IMR-90 (cell line): ENCODE results near the gene NMNAT3. TPM values are rescaled to one million over a fixed set of nuclear protein-coding genes. Genes with fewer than 3 reads are reported as not detected.

Source experiments
- ATAC-seq: fragments of 200-7000 bp; cut with Tn5 transposase; 2 replicates; pipeline ENCODE4 v1.9.1; 2020; ENCODE audit warnings: low read depth, mild to moderate bottlenecking, moderate library complexity
- BruUV-seq: library from RNA; stranded (reverse); fragments of 400-500 nt; replicated peaks from 2 replicates; lab custom pipeline; 2021; lab: Mats Ljungman, UMichigan
- CTCF ChIA-PET: fragments of 300-600 bp; formaldehyde crosslinking; extraction: SDS; loops from one replicate; lab custom pipeline; 2021; ENCODE audit warnings: antibody characterized with exemption; lab: Yijun Ruan, JAX
- POLR2A ChIA-PET: fragments of 300-600 bp; sonication (Branson Sonifier 250); formaldehyde crosslinking; loops from one replicate; lab custom pipeline; 2022; ENCODE audit warnings: antibody characterized with exemption; ENCODE audit not compliant: unreplicated experiment; lab: Charles Lee
- DNase-seq: peaks from one replicate; pipeline ENCODE4 v3.0.0; 2013
- H2AFZ ChIP-seq: replicated peaks from 2 replicates; pipeline ENCODE3; 2013; ENCODE audit warnings: low read length, mild to moderate bottlenecking; ENCODE audit not compliant: poor library complexity
- H2AK5ac ChIP-seq: 2 replicates; pipeline ENCODE4 v1.6.1; 2013; ENCODE audit warnings: low read depth, low read length, inconsistent platforms
- H2AK9ac ChIP-seq: replicated peaks from 2 replicates; pipeline ENCODE3; 2013; ENCODE audit warnings: mild to moderate bottlenecking, low read depth, low read length, moderate library complexity; ENCODE audit not compliant: poor library complexity
- H2BK120ac ChIP-seq: 2 replicates; pipeline ENCODE4 v1.6.1; 2013; ENCODE audit warnings: low read depth, low read length, inconsistent platforms
- H2BK15ac ChIP-seq: 3 replicates; pipeline ENCODE4 v1.6.1; 2013; ENCODE audit warnings: low read depth, low read length, inconsistent platforms
- H2BK20ac ChIP-seq: 2 replicates; pipeline ENCODE4 v1.6.1; 2013; ENCODE audit warnings: low read depth, mild to moderate bottlenecking, inconsistent platforms, low read length, moderate library complexity
- H2BK5ac ChIP-seq: 2 replicates; pipeline ENCODE4 v1.6.1; 2013; ENCODE audit warnings: mild to moderate bottlenecking, low read depth, low read length, inconsistent platforms; ENCODE audit not compliant: poor library complexity, severe bottlenecking
- H3K14ac ChIP-seq: replicated peaks from 2 replicates; pipeline ENCODE4 v1.6.1; 2013; ENCODE audit warnings: low read depth, low read length, inconsistent platforms
- H3K18ac ChIP-seq: 2 replicates; pipeline ENCODE4 v1.6.1; 2013; ENCODE audit warnings: low read depth, low read length, control low read depth
- H3K23ac ChIP-seq: 2 replicates; pipeline ENCODE4 v1.6.1; 2013; ENCODE audit warnings: low read depth, low read length, inconsistent platforms
- H3K27ac ChIP-seq: 2 replicates; pipeline ENCODE4 v1.5.1; 2013; ENCODE audit warnings: mild to moderate bottlenecking, control low read depth, low read length; ENCODE audit not compliant: insufficient read depth
- H3K27me3 ChIP-seq: 2 replicates; pipeline ENCODE4 v1.6.1; 2013; ENCODE audit warnings: low read length; ENCODE audit not compliant: control insufficient read depth, insufficient read depth
- H3K36me3 ChIP-seq: 2 replicates; pipeline ENCODE4 v1.6.1; 2013; ENCODE audit warnings: low read length, mixed read lengths; ENCODE audit not compliant: control insufficient read depth, insufficient read depth
- H3K4ac ChIP-seq: 2 replicates; pipeline ENCODE4 v1.6.1; 2013; ENCODE audit warnings: low read depth, low read length, inconsistent platforms
- H3K4me1 ChIP-seq: 2 replicates; pipeline ENCODE4 v1.6.1; 2013; ENCODE audit warnings: low read length, mixed read lengths; ENCODE audit not compliant: control insufficient read depth, insufficient read depth
- H3K4me2 ChIP-seq: 2 replicates; pipeline ENCODE4 v1.6.1; 2013; ENCODE audit warnings: low read depth, mild to moderate bottlenecking, control low read depth, low read length, moderate library complexity
- H3K4me3 ChIP-seq: 2 replicates; pipeline ENCODE4 v1.5.1; 2013; ENCODE audit warnings: low read depth, mild to moderate bottlenecking, control low read depth, low read length, moderate library complexity; ENCODE audit not compliant: insufficient read depth
- H3K56ac ChIP-seq: 2 replicates; pipeline ENCODE4 v1.6.1; 2013; ENCODE audit warnings: low read length, inconsistent platforms; ENCODE audit not compliant: insufficient read depth; ENCODE audit errors: extremely low read depth
- H3K79me1 ChIP-seq, 2 experiments: 2 replicates each; pipeline ENCODE4 v1.6.1; 2013; ENCODE audit warnings: low read length in 2 of 2, inconsistent platforms in 1 of 2, low read depth in 1 of 2
- H3K9ac ChIP-seq: 2 replicates; pipeline ENCODE4 v1.6.1; 2013; ENCODE audit warnings: low read depth, low read length, control low read depth
- H3K9me1 ChIP-seq: 2 replicates; pipeline ENCODE4 v1.6.1; 2013; ENCODE audit warnings: low read length, inconsistent platforms; ENCODE audit not compliant: insufficient read depth
- H3K9me3 ChIP-seq: 2 replicates; pipeline ENCODE4 v1.6.1; 2013; ENCODE audit warnings: low read length; ENCODE audit not compliant: control insufficient read depth, insufficient read depth
- H4K20me1 ChIP-seq: 2 replicates; pipeline ENCODE4 v1.6.1; 2013; ENCODE audit warnings: low read length, inconsistent platforms; ENCODE audit not compliant: insufficient read depth
- H4K5ac ChIP-seq: 2 replicates; pipeline ENCODE4 v1.6.1; 2013; ENCODE audit warnings: mild to moderate bottlenecking, low read depth, low read length, control low read depth
- H4K8ac ChIP-seq, 2 experiments: 2 replicates each; pipeline ENCODE4 v1.6.1; 2013; ENCODE audit warnings: low read depth in 2 of 2, low read length in 2 of 2, control low read depth in 1 of 2, inconsistent platforms in 1 of 2
- H4K91ac ChIP-seq: 2 replicates; pipeline ENCODE4 v1.6.1; 2013; ENCODE audit warnings: low read depth, low read length, inconsistent platforms; ENCODE audit not compliant: insufficient read depth
- BHLHE40 ChIP-seq: fragments of 150-350 bp; IDR thresholded peaks from 2 replicates; pipeline ENCODE4 v1.6.1; 2016; ENCODE audit warnings: mild to moderate bottlenecking, low read depth, low read length
- CTCF ChIP-seq: conservative IDR thresholded peaks from 2 replicates; pipeline ENCODE4 v1.5.1; 2012; ENCODE audit warnings: mild to moderate bottlenecking, low read depth, low read length, improper control_type of control experiment
- ELK1 ChIP-seq: fragments of 150-350 bp; IDR thresholded peaks from 2 replicates; pipeline ENCODE4 v1.6.1; 2016; ENCODE audit warnings: low read depth, mild to moderate bottlenecking, low read length, moderate library complexity, borderline replicate concordance
- FOS ChIP-seq: fragments of 150-350 bp; IDR thresholded peaks from 2 replicates; pipeline ENCODE4 v1.6.1; 2016; ENCODE audit warnings: low read depth, low read length
- MAZ ChIP-seq: IDR thresholded peaks from 2 replicates; pipeline ENCODE4 v1.6.1; 2012; ENCODE audit warnings: low read depth, mild to moderate bottlenecking, low read length, improper control_type of control experiment, moderate library complexity, borderline replicate concordance
- MXI1 ChIP-seq: IDR thresholded peaks from 2 replicates; pipeline ENCODE4 v1.6.1; 2012; ENCODE audit warnings: low read depth, mild to moderate bottlenecking, low read length, moderate library complexity, borderline replicate concordance
- NFE2L2 ChIP-seq: fragments of 150-350 bp; IDR thresholded peaks from 2 replicates; pipeline ENCODE4 v1.6.1; 2016; ENCODE audit warnings: low read depth, mild to moderate bottlenecking, low read length
- POLR2A ChIP-seq: IDR thresholded peaks from 2 replicates; pipeline ENCODE4 v1.6.1; 2012; ENCODE audit warnings: mild to moderate bottlenecking, low read depth, low read length
- RAD21 ChIP-seq: IDR thresholded peaks from 2 replicates; pipeline ENCODE4 v1.6.1; 2012; ENCODE audit warnings: low read length, improper control_type of control experiment
- RCOR1 ChIP-seq: IDR thresholded peaks from 2 replicates; pipeline ENCODE4 v1.6.1; 2012; ENCODE audit warnings: mild to moderate bottlenecking, low read length, improper control_type of control experiment; ENCODE audit not compliant: insufficient replicate concordance
- SMC3 ChIP-seq: fragments of 150-350 bp; IDR thresholded peaks from 2 replicates; pipeline ENCODE4 v1.6.1; 2016; ENCODE audit warnings: low read depth, mild to moderate bottlenecking, antibody characterized with exemption, low read length, moderate library complexity
- USF2 ChIP-seq: fragments of 150-350 bp; IDR thresholded peaks from 2 replicates; pipeline ENCODE4 v1.6.1; 2017; ENCODE audit warnings: mild to moderate bottlenecking, antibody characterized with exemption, low read length, low read depth
- WGBS, 2 experiments: methylation state at CpG; one replicate each; pipeline versions ENCODE4 v1.1.5 to v1.1.7; 2013; ENCODE audit warnings: missing lambda C conversion rate in 2 of 2; ENCODE audit not compliant: insufficient read length in 1 of 2; ENCODE audit errors: extremely low coverage in 2 of 2; 5-methylcytosine and 5-hydroxymethylcytosine counted together
- dilution Hi-C: fragments of 300-500 bp; cut with HindIII; formaldehyde crosslinking; loops from one replicate; pipeline ENCODE4 v1.14.3; 2018; ENCODE audit warnings: low sequenced_read_pairs; ENCODE audit not compliant: unreplicated experiment
- in situ Hi-C: fragments of 300-500 bp; cut with MboI; formaldehyde crosslinking; loops from 3 replicates; pipeline ENCODE4 v1.14.3; 2019; ENCODE audit warnings: low sequenced_read_pairs, inconsistent platforms, mixed read lengths
- intact Hi-C: fragments of 100-400 bp; cut with micrococcal nuclease; formaldehyde crosslinking; loops from 2 replicates; pipeline ENCODE4 v1.10.0; 2022
- polyA plus RNA-seq, 3 experiments: library from polyadenylated mRNA; depleted of rRNA; stranded (reverse); fragments of >200 nt; gene quantifications; 2 replicates each; pipeline ENCODE4 v1.2.3, GENCODE V29; 2012; ENCODE audit warnings: low replicate concordance in 1 of 3
- total RNA-seq: library from RNA; depleted of rRNA; stranded (reverse); fragments of >200 nt; gene quantifications from 2 replicates; pipeline ENCODE4 v1.2.3, GENCODE V29; 2012

Gene NMNAT3
- total and polyA plus RNA-seq, 2 of the 4 experiments (the other 2 are of a cell fraction): 0.12 to 0.36 TPM

GRCh38 chr3:139517321-139518065 lies 160.3 kb downstream of the NMNAT3 start:
- Histone ChIP-seq H2BK120ac (no peak overlapping the region), H3K14ac (no peak overlapping the region), H3K36me3 (no peaks in the 10 kb centered on the region), H3K4me2 (no peak overlapping the region), H3K4me1 (no peaks in the 10 kb centered on the region), H4K8ac (no peak overlapping the region), H2AK5ac (no peak overlapping the region), H3K9me1 (no peaks in the 10 kb centered on the region), H4K5ac (no peak overlapping the region), H2AK9ac (no peak overlapping the region), H2BK5ac (no peak overlapping the region), H3K79me1 (no peaks in the 10 kb centered on the region), H4K20me1 (no peaks in the 10 kb centered on the region), H3K9ac (no peak overlapping the region), H3K4me3 (no peak overlapping the region), H3K56ac (no peak overlapping the region), H3K9me3 (no peaks in the 10 kb centered on the region), H2BK15ac (no peak overlapping the region), H4K91ac (no peak overlapping the region), H3K27me3 (no peaks in the 10 kb centered on the region), H2AFZ (no peak overlapping the region), H3K18ac (no peak overlapping the region), H3K23ac (no peak overlapping the region), H3K4ac (no peak overlapping the region), H2BK20ac (no peak overlapping the region), H3K27ac (no peak overlapping the region)
- in situ Hi-C loops: no loop called here
- POLR2A ChIA-PET: no interaction called here
- WGBS, 2 experiments: no CpG with 5 or more reads among the region's 5 CpGs
- ATAC-seq (no peak), DNase-seq (no peak)
- intact Hi-C loops: no loop called here
- no peak for TF ChIP-seq SMC3
- TF ChIP-seq NFE2L2: no peak
- no peak for TF ChIP-seq POLR2A
- no peak for TF ChIP-seq RAD21
- no peak for TF ChIP-seq MAZ
- TF ChIP-seq FOS: no peak
- no peak for TF ChIP-seq BHLHE40
- no peak for TF ChIP-seq USF2
- TF ChIP-seq CTCF: no peak
- TF ChIP-seq MXI1: no peak
- no peak for TF ChIP-seq RCOR1
- TF ChIP-seq ELK1: no peak
- dilution Hi-C loops: no loop called here
- CTCF ChIA-PET: interaction anchor here (0.5 kb wide), 1 partner anchor 91 kb away, joined by 3 read pairs; no protein-coding TSS in a partner anchor
- BruUV-seq: no TSS peak
